Brain microvascular endothelial cell (primary cell): Measurements from ENCODE around the gene BARHL1.

Experiments used
- DNase-seq: peaks from one replicate; pipeline ENCODE4 v3.0.0-alpha.2; 2020
- H3K27ac ChIP-seq: fragments of 250-450 bp; sonication (Bioruptor Pico); 2 replicates; pipeline ENCODE4 v1.5.1; 2020; ENCODE audit warnings: mild to moderate bottlenecking, moderate library complexity
- H3K27me3 ChIP-seq: fragments of 250-450 bp; sonication (Bioruptor Pico); replicated peaks from 2 replicates; pipeline ENCODE4 v1.5.1; 2020; ENCODE audit warnings: mild to moderate bottlenecking
- H3K36me3 ChIP-seq: fragments of 250-450 bp; sonication (Bioruptor Pico); replicated peaks from 2 replicates; pipeline ENCODE4 v1.5.1; 2020; ENCODE audit warnings: mild to moderate bottlenecking
- H3K4me3 ChIP-seq: 2 replicates; pipeline ENCODE4 v1.5.1; 2011; ENCODE audit warnings: low read depth, mild to moderate bottlenecking, control low read depth, low read length, moderate library complexity
- in situ Hi-C: cut with HindIII; loops from 2 replicates; pipeline ENCODE4 v1.10.0; 2017; ENCODE audit warnings: low sequenced_read_pairs, low pct_ligation_motif_present
- TF ChIP-seq, protein P1 (sequence below): IDR thresholded peaks from 2 replicates; pipeline ENCODE4 v1.5.1; 2011; ENCODE audit warnings: low read depth, mild to moderate bottlenecking, moderate library complexity, low read length, control low read depth, inconsistent platforms; ENCODE audit errors: missing control alignments

The BARHL1 gene

DNA sequence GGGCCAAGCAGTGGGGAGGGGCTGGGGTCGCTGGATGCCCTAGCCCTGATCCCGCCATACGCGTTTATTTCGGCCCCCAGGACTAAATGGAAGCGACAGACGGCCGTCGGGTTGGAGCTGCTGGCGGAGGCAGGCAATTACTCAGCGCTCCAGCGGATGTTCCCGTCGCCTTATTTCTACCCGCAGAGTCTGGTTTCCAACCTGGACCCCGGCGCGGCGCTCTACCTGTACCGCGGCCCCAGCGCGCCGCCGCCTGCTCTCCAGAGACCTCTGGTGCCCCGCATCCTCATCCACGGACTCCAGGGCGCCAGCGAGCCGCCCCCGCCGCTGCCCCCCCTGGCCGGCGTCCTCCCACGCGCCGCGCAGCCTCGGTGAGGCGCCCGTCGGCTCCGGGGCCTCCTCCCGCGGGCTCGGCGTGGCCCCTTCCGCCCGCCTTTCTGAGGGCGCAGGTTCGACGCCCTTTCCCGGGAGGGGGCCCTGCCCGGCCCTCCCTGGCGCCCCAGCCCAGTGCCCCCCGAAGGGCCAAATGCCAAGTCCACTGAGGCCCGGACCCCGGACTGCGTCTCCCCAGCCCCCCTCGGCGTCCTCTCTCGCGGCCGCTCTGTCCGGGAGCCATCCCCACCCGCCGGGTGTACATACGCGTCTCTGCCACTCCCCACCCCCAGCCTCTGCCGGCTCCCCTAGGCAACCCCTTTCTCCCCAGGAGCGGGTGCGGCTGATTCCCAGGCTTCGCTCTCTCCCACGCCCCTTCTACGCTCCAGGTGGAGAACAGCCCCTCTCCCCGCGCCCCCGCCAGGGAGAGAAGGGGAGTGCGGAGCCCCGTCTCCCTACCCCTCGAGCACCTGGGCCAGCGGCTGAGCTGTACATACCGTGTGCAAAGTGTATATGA is 7.0 kb downstream of the BARHL1 start:
- Histone ChIP-seq H3K27ac (no peak overlapping the region), H3K4me3 (no peak overlapping the region), H3K27me3 (peaks cover 68% of the 10 kb centered on the region), H3K36me3 (peaks cover 4% of the 10 kb centered on the region)
- DNase-seq = no peak
- in situ Hi-C loops = no loop called here
- TF ChIP-seq, protein P1, sequence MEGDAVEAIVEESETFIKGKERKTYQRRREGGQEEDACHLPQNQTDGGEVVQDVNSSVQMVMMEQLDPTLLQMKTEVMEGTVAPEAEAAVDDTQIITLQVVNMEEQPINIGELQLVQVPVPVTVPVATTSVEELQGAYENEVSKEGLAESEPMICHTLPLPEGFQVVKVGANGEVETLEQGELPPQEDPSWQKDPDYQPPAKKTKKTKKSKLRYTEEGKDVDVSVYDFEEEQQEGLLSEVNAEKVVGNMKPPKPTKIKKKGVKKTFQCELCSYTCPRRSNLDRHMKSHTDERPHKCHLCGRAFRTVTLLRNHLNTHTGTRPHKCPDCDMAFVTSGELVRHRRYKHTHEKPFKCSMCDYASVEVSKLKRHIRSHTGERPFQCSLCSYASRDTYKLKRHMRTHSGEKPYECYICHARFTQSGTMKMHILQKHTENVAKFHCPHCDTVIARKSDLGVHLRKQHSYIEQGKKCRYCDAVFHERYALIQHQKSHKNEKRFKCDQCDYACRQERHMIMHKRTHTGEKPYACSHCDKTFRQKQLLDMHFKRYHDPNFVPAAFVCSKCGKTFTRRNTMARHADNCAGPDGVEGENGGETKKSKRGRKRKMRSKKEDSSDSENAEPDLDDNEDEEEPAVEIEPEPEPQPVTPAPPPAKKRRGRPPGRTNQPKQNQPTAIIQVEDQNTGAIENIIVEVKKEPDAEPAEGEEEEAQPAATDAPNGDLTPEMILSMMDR = no peak

DNA sequence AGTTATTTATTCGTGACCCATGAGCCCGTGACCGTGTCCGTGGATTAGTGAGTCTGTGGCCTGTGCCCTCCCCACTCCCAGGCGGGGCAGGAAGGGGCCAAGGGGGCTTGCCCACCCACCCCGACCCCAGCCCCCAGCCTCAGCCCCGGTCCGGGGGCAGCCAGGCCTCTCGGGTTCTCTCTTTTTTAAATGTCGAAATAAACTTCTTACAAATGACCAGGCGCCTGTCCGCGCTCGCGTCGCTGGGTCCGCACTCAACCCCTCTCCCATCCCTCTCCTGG is 7.6 kb downstream of the BARHL1 start:
- TF ChIP-seq, protein P1 = no peak
- DNase-seq = no peak
- Histone ChIP-seq H3K36me3 (peaks cover 6% of the 10 kb centered on the region), H3K27ac (no peak overlapping the region), H3K27me3 (peaks cover 62% of the 10 kb centered on the region), H3K4me3 (no peak overlapping the region)
- in situ Hi-C loops = no loop called here

DNA sequence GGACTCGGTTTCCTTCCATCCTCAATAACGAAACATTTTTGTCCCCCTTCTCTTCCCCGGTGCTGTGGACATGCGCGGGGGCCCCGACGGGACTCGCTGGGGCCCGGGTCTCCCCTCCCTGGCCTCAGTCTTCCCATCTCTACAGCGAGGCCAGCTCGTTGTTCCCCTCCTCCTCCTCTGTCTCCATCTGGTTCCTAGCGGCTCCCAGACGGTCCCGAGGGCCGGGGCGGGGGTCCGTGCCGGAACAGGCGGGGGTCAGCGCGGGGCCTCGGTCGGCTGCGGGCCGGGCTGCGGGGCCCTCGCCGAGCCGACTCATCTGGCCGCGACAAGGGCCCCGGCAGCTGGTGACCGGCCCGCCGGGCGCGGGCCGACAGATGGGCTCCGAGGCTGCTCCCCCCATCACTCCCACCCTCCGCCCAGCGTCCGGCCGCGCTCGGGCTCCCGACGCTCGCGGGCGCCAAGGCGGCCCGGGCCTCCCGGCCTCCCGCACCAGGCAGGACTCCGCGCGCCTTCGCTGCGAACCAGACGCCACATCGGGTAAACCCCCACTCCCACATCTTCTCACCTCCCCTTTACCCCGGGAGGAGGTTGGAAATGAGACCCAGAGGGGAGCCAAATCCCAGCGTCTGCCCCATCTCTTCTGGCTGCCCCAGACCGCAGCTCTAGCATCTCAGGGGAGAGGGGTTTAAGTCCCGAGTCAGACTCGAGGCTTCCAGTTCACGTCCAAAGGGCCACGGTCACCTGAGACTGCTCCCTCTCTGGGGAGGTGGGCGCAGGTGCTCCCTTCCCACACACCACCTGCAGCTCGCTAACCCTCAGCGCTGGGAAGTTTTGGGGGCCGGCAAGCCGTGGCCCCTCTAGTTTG is 8.1 kb downstream of the BARHL1 start:
- peaks cover 56% of the 10 kb centered on the region for H3K27me3 ChIP-seq
- H3K27ac ChIP-seq = no peak overlapping the region
- peaks cover 6% of the 10 kb centered on the region for H3K36me3 ChIP-seq
- TF ChIP-seq, protein P1 = no peak
- H3K4me3 ChIP-seq = no peak overlapping the region
- in situ Hi-C loops = no loop called here
- DNase-seq = no peak

DNA sequence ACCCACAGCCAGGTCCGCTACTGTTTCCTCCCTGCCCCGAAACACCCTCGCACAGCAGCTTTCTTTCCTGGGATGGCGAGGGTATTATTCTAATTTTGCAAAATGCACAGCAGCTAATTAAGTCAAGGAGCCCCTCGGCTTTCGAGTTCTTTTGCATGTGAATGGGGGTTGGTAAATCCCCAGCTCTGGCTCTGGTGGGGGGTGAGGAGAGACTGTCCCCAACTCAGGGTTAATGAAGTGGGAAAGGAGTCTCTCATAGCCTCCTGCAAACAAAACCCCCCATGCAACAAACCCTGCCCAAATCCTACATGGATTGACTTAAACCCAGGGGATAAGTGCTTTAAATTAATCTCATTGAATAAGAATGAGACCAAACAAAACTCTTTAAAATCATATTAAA is 8.8 kb downstream of the BARHL1 start:
- H3K27me3 ChIP-seq = peaks cover 49% of the 10 kb centered on the region
- no peak for DNase-seq
- in situ Hi-C loops = no loop called here
- no peak overlapping the region for H3K4me3 ChIP-seq
- TF ChIP-seq, protein P1 = no peak
- H3K36me3 ChIP-seq = peaks cover 6% of the 10 kb centered on the region
- H3K27ac ChIP-seq = no peak overlapping the region

DNA sequence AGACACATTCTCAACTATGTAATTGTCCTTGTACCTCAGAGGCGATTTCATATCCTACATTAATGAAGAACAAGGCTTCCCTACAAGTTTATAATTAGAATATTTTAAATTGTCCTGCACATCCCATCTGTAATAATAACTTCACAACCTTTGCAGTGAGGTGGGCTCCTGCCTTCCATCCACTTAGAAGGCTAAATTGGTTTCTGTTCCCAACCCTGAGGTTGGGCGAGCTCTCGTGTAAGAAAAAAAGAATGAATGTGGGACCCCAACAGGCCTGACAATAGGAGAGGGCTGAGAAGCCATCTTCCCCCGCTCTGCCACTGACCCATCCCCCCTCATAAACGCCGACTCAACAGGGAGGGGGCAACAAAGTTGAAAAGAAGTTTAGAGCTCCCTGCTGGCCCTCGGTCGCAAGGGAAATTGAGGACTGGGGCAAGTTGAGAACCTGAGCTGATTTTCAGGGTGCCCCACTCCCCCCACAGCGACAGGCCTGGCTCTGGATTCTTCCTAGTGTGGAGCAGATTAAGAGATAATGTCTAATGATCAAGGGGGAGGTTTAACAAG is 9.4 kb downstream of the BARHL1 start:
- TF ChIP-seq, protein P1 = no peak
- H3K4me3 ChIP-seq = no peak overlapping the region
- H3K27ac ChIP-seq = no peak overlapping the region
- peaks cover 6% of the 10 kb centered on the region for H3K36me3 ChIP-seq
- DNase-seq = no peak
- in situ Hi-C loops = no loop called here
- peaks cover 43% of the 10 kb centered on the region for H3K27me3 ChIP-seq
